ENCODE measurements around the gene OSBPL8.

DNA sequence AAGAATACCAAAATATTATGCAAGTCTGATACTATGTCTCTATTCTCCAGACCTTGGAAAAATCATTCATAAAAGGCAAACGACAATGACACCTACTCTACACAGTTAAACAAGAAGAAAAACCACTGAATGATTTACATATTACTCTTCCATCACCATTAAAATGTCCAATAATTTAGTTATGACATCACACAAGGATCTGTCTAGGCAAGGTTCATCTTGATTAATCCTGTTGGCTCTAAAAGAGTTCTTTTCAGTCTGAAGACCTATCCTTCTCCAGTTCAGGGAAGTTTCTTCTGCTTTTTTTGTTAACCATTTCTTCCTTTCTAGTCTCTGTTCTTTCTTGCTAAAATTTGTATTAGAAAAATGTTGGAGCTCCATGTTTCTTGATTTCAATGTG, 64.0 kb downstream of the OSBPL8 start:
- TF ChIP-seq, protein P1, sequence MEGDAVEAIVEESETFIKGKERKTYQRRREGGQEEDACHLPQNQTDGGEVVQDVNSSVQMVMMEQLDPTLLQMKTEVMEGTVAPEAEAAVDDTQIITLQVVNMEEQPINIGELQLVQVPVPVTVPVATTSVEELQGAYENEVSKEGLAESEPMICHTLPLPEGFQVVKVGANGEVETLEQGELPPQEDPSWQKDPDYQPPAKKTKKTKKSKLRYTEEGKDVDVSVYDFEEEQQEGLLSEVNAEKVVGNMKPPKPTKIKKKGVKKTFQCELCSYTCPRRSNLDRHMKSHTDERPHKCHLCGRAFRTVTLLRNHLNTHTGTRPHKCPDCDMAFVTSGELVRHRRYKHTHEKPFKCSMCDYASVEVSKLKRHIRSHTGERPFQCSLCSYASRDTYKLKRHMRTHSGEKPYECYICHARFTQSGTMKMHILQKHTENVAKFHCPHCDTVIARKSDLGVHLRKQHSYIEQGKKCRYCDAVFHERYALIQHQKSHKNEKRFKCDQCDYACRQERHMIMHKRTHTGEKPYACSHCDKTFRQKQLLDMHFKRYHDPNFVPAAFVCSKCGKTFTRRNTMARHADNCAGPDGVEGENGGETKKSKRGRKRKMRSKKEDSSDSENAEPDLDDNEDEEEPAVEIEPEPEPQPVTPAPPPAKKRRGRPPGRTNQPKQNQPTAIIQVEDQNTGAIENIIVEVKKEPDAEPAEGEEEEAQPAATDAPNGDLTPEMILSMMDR (IDR thresholded peaks at IDR 0.05), result no peak
- TF ChIP-seq NR2C2 (CRISPR knock-in tag; IDR thresholded peaks at IDR 0.05) (no peak), TEAD4 (CRISPR knock-in tag; IDR thresholded peaks at IDR 0.05) (no peak)

Data from WTC11 (cell line).